HT-29 (cell line): ENCODE results near the gene CREB5. TPM values are rescaled to one million over a fixed set of nuclear protein-coding genes. Genes with fewer than 3 reads are reported as not detected.
"Not testable (repeated sequence)": the region's sequence is repeated elsewhere in the genome, so short reads cannot be mapped to it uniquely, and the experiment has no call there.

Experiments
- DNase-seq: peaks from one replicate; pipeline ENCODE4 v3.0.0-alpha.2; 2015; ENCODE audit warnings: low spot score
- total RNA-seq: library from RNA; depleted of rRNA; stranded (reverse); fragments of >200 nt; shearing (Covaris generic); gene quantifications from 2 replicates; pipeline ENCODE4 v1.2.3, GENCODE V29; 2014

Gene CREB5
- total RNA-seq, 1 experiment from 2014 or later = 0.28 TPM

- no peak for DNase-seq
These were observed 136.1 kb downstream of the CREB5 start for GRCh38 chr7:28548416-28548815.

DNA sequence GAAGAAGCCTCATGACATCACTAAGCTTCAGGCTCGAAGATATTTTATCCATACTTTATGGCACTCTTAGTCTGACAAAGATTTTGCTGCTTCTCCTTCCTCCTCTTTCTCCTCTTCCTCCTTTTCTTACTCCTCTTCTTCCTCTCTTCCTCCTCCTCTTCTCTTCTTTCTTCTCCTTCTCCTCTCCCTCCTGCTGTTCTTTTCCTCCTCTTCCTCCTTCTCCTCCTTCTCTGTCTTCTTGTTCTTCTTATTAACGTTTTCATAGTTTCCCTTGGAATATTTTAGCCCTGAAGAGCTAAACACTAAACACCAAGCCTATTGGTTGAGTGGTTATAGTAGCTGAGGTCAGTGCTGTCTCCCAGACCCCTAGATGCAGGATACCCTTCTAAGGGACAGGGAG, 137.7 kb downstream of the CREB5 start:
- no peak for DNase-seq

GRCh38 chr7:28550580-28551186, 138.4 kb downstream of the CREB5 start:
- no peak for DNase-seq

- no peak for DNase-seq
These were observed 139.0 kb downstream of the CREB5 start for GRCh38 chr7:28551331-28551730.

DNA sequence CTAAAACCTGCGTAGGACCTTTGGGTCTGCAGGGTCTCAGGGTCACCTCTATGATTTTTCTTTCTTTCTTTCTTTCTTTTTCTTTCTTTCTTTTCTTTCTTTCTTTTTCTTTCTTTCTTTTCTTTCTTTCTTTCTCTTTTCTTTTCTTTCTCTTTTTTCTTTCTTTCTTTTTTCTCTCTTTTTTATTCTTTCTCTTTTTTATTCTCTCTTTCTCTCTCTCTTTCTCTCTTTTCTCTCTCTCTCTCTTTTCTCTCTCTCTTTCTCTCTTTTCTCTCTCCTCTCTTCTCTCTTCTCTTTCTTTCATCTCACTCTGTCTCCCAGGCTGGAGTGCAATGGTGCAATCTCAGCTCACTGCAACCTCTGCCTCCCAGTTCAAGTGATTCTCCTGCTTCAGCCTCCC, 139.4 kb downstream of the CREB5 start:
- DNase-seq = not testable (repeated sequence)

DNA sequence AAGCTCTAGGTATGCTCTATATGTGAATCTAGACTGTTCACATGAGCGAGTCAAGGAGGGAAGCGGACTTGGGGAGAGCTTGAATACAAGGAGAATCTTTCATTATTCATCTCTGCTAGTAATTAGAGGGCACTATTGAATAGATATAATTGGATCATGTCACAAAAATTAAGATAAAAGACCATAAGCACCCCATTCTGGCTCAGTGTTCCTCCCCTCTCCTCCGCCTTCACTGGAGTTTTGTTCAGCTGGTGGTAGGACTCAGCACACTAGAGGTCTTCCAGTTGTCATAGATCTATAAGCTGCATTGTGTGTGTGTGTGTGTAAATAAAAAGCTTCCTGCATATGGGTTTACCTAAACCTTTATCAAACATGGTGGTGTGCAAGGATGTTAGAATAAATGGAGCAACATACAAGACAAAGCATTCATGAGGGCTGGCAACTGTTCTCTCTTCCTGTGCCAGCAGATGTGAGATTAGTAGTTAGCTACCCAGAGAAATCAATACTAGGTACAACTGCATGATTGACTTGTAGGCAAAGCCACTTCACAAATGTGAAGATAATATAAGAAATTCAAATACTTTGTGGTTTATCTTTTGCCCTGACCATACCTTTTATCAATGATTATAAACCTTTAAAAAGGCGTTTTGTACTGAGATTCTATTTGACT, 142.6 kb downstream of the CREB5 start:
- no peak for DNase-seq

GRCh38 chr7:28556025-28556424, 143.7 kb downstream of the CREB5 start:
- no peak for DNase-seq

- DNase-seq = no peak
These were observed 144.4 kb downstream of the CREB5 start for GRCh38 chr7:28556671-28557070.

DNA sequence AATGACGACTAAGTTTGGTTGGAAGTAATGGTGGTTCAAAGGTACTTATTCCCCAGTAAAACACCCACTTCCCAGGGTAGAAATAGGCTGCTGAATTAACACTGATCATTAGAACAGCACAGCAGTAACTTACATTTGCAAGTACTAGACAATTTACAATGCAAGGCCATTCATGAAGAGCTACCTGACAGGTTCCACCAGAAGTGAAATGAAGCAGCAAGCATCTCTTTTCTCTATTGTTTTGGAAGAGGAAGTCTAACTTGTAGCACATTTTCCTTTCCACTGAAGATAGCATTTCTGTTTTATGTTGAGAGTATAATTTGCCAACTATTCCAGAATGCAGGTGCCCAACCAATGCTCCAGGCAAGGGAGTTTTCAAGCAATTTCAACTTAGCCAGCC, 145.9 kb downstream of the CREB5 start:
- no peak for DNase-seq

- no peak for DNase-seq
These were observed 148.4 kb downstream of the CREB5 start for GRCh38 chr7:28560767-28561166.

GRCh38 chr7:28564033-28564432, 151.7 kb downstream of the CREB5 start:
- DNase-seq = no peak

GRCh38 chr7:28564755-28565374, 152.5 kb downstream of the CREB5 start:
- no peak for DNase-seq

GRCh38 chr7:28565980-28566379, 153.7 kb downstream of the CREB5 start:
- DNase-seq = no peak

DNA sequence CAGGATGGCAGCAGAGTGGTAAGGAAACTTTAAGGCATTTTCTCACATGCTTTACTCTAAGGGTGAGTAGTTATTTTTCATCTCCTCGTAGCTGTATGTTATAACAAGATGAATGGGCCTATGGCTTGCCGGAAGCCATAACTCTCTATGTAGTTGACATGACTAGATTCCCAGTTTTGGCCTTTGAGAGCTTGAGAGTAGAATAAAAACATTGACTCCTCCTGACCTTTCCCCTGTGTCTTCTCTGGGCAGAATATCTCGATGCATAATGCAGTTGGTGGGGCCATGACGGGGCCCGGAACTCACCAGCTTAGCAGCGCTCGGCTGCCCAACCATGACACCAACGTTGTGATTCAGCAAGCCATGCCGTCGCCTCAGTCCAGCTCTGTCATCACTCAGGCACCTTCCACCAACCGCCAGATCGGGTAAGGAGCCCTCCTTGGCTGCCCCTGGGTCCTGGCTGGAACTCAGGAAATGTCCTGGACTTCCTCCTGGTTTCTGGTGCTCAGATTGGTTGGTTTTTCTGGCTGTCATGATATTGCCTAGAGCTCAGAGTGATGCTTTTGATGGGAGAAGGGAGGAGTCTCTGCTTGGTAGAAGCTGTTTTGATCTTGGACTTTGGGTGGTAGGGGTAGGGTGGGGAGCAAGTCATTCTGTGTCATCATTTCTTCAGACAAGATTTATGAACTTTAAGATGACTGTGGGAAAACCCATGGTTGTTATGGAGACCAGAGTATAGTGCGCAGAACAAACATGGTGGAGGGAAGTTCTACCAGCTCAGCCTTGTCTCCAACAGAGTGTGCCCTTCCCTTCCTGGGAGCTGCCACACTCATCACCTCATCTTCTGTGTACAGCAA, 158.0 kb downstream of the CREB5 start:
- no peak for DNase-seq

- no peak for DNase-seq
These were observed 158.6 kb downstream of the CREB5 start for GRCh38 chr7:28570970-28571288.

DNA sequence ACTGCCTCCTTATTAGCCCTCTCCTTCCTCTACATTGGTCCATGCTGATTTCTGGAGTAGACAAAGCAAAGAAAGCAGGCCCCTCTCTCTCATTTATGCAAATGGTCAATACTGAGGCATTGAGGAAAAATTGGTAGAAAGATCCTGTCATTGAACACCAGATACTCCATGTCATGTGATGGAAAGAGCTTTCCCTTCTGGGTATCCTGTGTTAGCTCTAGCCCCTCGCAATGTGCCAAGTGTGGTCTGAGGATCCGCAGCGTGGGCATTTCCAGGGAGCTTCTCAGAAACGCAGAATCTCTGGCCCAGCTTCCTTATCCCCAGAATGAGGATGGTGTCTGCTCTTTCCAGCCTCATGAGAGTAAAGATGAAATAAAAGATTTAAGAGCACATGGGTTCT, 159.1 kb downstream of the CREB5 start:
- no peak for DNase-seq

DNA sequence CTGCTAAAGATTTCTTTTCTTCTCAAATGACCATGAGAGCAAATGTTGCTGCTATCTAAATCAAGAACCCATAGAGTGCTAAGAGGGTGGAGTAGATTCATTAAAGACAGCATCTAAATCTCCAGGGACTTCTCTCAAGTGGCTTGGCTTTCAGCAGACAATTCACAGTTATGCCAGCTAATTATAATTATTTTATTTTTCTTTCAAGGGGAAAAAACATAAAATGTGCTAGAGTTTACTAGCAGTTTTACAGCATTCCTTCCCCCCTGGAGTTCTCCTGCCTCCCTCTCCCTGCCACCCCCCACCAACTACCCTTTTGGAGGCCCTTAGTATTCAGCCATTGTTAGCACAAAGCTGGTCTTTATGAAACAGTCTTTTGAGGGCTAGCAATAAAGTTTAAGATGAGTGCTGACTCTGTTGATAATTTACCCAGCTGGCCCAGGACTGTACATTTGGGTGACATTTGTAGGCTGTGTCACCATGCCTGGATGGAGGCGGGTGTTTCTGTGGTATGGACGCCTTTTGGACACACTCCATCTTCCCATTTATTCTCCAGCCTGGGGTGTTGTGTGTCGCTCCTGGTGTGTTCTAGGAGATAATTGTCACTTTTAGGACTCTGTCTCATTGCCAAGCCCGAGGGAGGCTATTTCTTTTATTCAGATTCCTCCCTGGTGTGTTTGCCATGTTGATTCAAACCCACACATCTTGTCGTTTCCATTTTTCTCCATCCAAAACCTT, 160.2 kb downstream of the CREB5 start:
- no peak for DNase-seq

DNA sequence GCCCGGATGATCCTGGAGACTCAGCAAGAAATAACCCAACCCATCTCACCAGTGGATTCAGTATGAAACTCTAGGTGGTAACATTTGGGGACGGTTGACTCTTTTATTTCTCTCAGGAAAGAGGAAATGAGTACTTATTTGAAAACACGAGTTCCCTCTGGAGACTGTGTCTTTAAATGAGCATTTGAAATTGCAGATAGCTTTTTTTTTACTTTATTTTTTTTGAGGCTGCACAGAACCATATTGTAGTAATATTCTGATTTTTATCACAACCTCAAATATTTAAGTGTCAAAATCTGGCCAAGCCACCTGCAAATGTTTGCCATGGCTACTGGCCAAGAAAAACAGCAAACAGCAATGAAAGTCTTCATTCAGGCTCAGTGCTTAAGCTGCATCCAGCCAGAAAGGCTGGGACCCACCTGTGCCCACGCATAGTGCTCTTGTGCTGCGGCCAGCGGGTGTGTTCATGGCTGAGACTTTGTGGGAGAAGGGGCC, 160.8 kb downstream of the CREB5 start:
- DNase-seq = peak; percentile 48

- DNase-seq = no peak
These were observed 161.5 kb downstream of the CREB5 start for GRCh38 chr7:28573651-28574301.

DNA sequence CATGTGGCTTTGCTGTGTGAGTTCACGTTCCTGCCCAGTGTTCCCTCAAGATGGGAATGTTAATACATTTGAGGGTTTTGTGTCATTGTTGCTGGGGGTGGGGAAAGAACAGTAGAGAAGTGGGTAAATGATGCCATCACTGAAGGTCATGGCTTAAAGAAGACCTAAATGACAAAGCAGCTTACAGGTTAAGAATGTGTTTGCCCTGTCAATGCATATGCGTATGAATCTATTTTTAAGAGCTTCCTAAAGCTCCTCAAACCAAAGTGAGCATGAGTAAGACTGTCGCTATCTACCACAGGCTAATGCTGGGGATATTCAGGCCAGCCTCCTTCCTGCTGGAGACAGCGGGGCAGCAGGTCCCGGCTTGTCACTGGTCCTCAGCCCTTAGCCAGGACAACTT, 162.9 kb downstream of the CREB5 start:
- DNase-seq = no peak

- no peak for DNase-seq
These were observed 164.3 kb downstream of the CREB5 start for GRCh38 chr7:28576656-28577055.
